HEK293 (cell line): ENCODE measurements around the gene CAMK2N1.

ENCODE experiments used
- SP2 ChIP-seq: fragments of 450-650 bp; formaldehyde crosslinking; IDR thresholded peaks from 2 replicates; pipeline ENCODE4 v1.5.1; 2016; ENCODE audit warnings: missing biosample characterization, missing genetic modification characterization
- ZBTB1 ChIP-seq: fragments of 450-650 bp; formaldehyde crosslinking; IDR thresholded peaks from 2 replicates; pipeline ENCODE4 v1.5.1; 2016; ENCODE audit warnings: missing biosample characterization, missing genetic modification characterization
- ZNF155 ChIP-seq: fragments of 450-650 bp; formaldehyde crosslinking; IDR thresholded peaks from 2 replicates; pipeline ENCODE4 v1.5.1; 2016; ENCODE audit warnings: missing biosample characterization, missing genetic modification characterization
- ZNF23 ChIP-seq: fragments of 450-650 bp; formaldehyde crosslinking; IDR thresholded peaks from 2 replicates; pipeline ENCODE4 v1.5.1; 2016; ENCODE audit warnings: missing biosample characterization, missing genetic modification characterization, borderline replicate concordance
- ZNF394 ChIP-seq: fragments of 450-650 bp; formaldehyde crosslinking; IDR thresholded peaks from 2 replicates; pipeline ENCODE4 v1.5.1; 2016; ENCODE audit warnings: missing biosample characterization, missing genetic modification characterization, mild to moderate bottlenecking, moderate library complexity, borderline replicate concordance
- ZNF747 ChIP-seq: fragments of 450-650 bp; formaldehyde crosslinking; IDR thresholded peaks from 2 replicates; pipeline ENCODE4 v1.5.1; 2016; ENCODE audit warnings: missing biosample characterization, missing genetic modification characterization
- TF ChIP-seq, protein P1 (sequence below): fragments of 450-650 bp; formaldehyde crosslinking; IDR thresholded peaks from 2 replicates; pipeline ENCODE4 v1.5.1; 2016; ENCODE audit warnings: missing biosample characterization, missing genetic modification characterization
- TF ChIP-seq, protein P2 (sequence below): fragments of 450-650 bp; formaldehyde crosslinking; IDR thresholded peaks from 2 replicates; pipeline ENCODE4 v1.5.1; 2016; ENCODE audit warnings: missing biosample characterization, missing genetic modification characterization
- TF ChIP-seq, protein P3 (sequence below): fragments of 450-650 bp; formaldehyde crosslinking; IDR thresholded peaks from 2 replicates; pipeline ENCODE4 v1.5.1; 2016; ENCODE audit warnings: missing biosample characterization, missing genetic modification characterization, borderline replicate concordance
- TF ChIP-seq, protein P4 (sequence below): fragments of 450-650 bp; formaldehyde crosslinking; IDR thresholded peaks from 2 replicates; pipeline ENCODE4 v1.5.1; 2016; ENCODE audit warnings: missing biosample characterization, missing genetic modification characterization

DNA sequence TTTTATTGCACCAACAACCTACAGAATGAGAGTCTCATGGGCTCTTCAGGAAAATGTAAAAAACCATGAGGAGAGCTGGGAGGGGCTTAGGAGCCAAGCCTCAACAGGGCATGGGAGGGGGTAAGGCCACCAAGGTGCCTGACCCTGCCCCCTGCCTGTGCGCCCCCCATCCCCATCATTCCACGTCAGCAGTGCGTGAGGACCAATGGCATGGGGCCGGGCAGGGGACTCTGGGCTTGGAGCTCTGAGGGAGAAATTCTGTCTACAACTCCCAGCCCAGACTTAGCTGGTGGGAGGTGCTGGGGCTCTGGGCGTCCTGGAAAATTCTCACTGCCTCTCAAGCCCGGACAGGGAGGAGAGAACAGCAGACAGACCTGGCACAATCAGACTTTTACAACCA, 5.2 kb upstream of the CAMK2N1 start:
- TF ChIP-seq ZNF155 (no peak), SP2 (tag by site-specific recombination) (no peak), ZNF747 (tag by site-specific recombination) (no peak), ZNF23 (tag by site-specific recombination) (no peak), ZBTB1 (tag by site-specific recombination) (no peak), ZNF394 (tag by site-specific recombination) (no peak)
- TF ChIP-seq, protein P1, sequence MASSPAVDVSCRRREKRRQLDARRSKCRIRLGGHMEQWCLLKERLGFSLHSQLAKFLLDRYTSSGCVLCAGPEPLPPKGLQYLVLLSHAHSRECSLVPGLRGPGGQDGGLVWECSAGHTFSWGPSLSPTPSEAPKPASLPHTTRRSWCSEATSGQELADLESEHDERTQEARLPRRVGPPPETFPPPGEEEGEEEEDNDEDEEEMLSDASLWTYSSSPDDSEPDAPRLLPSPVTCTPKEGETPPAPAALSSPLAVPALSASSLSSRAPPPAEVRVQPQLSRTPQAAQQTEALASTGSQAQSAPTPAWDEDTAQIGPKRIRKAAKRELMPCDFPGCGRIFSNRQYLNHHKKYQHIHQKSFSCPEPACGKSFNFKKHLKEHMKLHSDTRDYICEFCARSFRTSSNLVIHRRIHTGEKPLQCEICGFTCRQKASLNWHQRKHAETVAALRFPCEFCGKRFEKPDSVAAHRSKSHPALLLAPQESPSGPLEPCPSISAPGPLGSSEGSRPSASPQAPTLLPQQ (tag by site-specific recombination) = no peak
- TF ChIP-seq, protein P2, sequence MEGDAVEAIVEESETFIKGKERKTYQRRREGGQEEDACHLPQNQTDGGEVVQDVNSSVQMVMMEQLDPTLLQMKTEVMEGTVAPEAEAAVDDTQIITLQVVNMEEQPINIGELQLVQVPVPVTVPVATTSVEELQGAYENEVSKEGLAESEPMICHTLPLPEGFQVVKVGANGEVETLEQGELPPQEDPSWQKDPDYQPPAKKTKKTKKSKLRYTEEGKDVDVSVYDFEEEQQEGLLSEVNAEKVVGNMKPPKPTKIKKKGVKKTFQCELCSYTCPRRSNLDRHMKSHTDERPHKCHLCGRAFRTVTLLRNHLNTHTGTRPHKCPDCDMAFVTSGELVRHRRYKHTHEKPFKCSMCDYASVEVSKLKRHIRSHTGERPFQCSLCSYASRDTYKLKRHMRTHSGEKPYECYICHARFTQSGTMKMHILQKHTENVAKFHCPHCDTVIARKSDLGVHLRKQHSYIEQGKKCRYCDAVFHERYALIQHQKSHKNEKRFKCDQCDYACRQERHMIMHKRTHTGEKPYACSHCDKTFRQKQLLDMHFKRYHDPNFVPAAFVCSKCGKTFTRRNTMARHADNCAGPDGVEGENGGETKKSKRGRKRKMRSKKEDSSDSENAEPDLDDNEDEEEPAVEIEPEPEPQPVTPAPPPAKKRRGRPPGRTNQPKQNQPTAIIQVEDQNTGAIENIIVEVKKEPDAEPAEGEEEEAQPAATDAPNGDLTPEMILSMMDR = no peak
- TF ChIP-seq, protein P3, sequence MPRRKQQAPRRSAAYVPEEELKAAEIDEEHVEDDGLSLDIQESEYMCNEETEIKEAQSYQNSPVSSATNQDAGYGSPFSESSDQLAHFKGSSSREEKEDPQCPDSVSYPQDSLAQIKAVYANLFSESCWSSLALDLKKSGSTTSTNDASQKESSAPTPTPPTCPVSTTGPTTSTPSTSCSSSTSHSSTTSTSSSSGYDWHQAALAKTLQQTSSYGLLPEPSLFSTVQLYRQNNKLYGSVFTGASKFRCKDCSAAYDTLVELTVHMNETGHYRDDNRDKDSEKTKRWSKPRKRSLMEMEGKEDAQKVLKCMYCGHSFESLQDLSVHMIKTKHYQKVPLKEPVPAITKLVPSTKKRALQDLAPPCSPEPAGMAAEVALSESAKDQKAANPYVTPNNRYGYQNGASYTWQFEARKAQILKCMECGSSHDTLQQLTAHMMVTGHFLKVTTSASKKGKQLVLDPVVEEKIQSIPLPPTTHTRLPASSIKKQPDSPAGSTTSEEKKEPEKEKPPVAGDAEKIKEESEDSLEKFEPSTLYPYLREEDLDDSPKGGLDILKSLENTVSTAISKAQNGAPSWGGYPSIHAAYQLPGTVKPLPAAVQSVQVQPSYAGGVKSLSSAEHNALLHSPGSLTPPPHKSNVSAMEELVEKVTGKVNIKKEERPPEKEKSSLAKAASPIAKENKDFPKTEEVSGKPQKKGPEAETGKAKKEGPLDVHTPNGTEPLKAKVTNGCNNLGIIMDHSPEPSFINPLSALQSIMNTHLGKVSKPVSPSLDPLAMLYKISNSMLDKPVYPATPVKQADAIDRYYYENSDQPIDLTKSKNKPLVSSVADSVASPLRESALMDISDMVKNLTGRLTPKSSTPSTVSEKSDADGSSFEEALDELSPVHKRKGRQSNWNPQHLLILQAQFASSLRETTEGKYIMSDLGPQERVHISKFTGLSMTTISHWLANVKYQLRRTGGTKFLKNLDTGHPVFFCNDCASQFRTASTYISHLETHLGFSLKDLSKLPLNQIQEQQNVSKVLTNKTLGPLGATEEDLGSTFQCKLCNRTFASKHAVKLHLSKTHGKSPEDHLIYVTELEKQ = no peak
- TF ChIP-seq, protein P4, sequence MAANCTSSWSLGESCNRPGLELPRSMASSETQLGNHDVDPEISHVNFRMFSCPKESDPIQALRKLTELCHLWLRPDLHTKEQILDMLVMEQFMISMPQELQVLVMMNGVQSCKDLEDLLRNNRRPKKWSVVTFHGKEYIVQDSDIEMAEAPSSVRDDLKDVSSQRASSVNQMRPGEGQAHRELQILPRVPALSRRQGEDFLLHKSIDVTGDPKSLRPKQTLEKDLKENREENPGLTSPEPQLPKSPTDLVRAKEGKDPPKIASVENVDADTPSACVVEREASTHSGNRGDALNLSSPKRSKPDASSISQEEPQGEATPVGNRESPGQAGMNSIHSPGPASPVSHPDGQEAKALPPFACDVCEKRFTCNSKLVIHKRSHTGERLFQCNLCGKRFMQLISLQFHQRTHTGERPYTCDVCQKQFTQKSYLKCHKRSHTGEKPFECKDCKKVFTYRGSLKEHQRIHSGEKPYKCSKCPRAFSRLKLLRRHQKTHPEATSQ (tag by site-specific recombination) = no peak
